B cell (primary cell): ENCODE measurements around the gene TMPRSS5. TPM values are rescaled to one million over a fixed set of nuclear protein-coding genes. Genes with fewer than 3 reads are reported as not detected.

Experiments
- ATAC-seq: fragments of 200-7000 bp; cut with Tn5 transposase; one replicate; pipeline ENCODE4 v1.10.0; 2021; ENCODE audit warnings: low read depth, mild to moderate bottlenecking, moderate number of reproducible peaks, moderate library complexity
- CTCF ChIA-PET: fragments of 350-600 bp; sonication (Branson Sonifier 250); formaldehyde crosslinking; loops from one replicate; lab custom pipeline; 2021; ENCODE audit warnings: antibody characterized with exemption, inconsistent platforms; lab: Charles Lee
- POLR2A ChIA-PET: fragments of 350-600 bp; sonication (Branson Sonifier 250); formaldehyde crosslinking; loops from one replicate; lab custom pipeline; 2021; ENCODE audit warnings: antibody characterized with exemption; lab: Charles Lee
- DNase-seq: peaks from one replicate; pipeline ENCODE4 v3.0.0; 2013
- H2AFZ ChIP-seq: 2 replicates; pipeline ENCODE4 v1.6.1; 2012; ENCODE audit warnings: mild to moderate bottlenecking, low read depth, low read length; ENCODE audit not compliant: insufficient read depth, poor library complexity, severe bottlenecking
- H3K27ac ChIP-seq, 2 donors: 1 replicate in 1 of 2; 2 replicates in 1 of 2; pipeline ENCODE4 v1.5.1; 2012 to 2013; ENCODE audit warnings: low read length in 2 of 2, mild to moderate bottlenecking in 2 of 2, moderate library complexity in 1 of 2
- H3K27me3 ChIP-seq, 4 experiments: fragments of 200-600 bp in 1 of 4; sonication (generic) in 1 of 4; replicated peaks in 1 of 4; 1 replicate in 2 of 4; 2 replicates in 2 of 4; pipeline versions ENCODE4 v1.6.1 to v1.7.0; 2013 to 2016; ENCODE audit warnings: low read length in 3 of 4, mild to moderate bottlenecking in 2 of 4, mixed read lengths in 1 of 4, moderate library complexity in 1 of 4; ENCODE audit not compliant: insufficient read depth in 4 of 4, control insufficient read depth in 3 of 4; ENCODE audit errors: control extremely low read depth in 1 of 4
- H3K36me3 ChIP-seq, 2 experiments: replicated peaks in 1 of 2; 1 replicate in 1 of 2; 2 replicates in 1 of 2; pipeline versions ENCODE4 v1.6.1 to v1.7.1; 2013; ENCODE audit warnings: low read length in 1 of 2; ENCODE audit not compliant: insufficient read depth in 2 of 2, control insufficient read depth in 1 of 2; ENCODE audit errors: control extremely low read depth in 1 of 2, extremely low read depth in 1 of 2
- H3K4me1 ChIP-seq, 2 donors: fragments of 200-600 bp in 1 of 2; sonication (generic) in 1 of 2; 1 replicate in 1 of 2; 2 replicates in 1 of 2; pipeline versions ENCODE4 v1.5.1 to v1.6.1; 2013 to 2017; ENCODE audit warnings: low read length in 2 of 2; ENCODE audit not compliant: control insufficient read depth in 2 of 2, insufficient read depth in 2 of 2
- H3K4me2 ChIP-seq: replicated peaks from 2 replicates; pipeline ENCODE3; 2012; ENCODE audit warnings: mild to moderate bottlenecking, low read depth, low read length; ENCODE audit not compliant: poor library complexity, severe bottlenecking
- H3K4me3 ChIP-seq, 5 experiments: fragments of 200-600 bp in 1 of 5; sonication (generic) in 1 of 5; 1 replicate in 3 of 5; 2 replicates in 2 of 5; pipeline versions ENCODE4 v1.5.1 to v1.7.0; 2011 to 2016; ENCODE audit warnings: low read length in 4 of 5, mild to moderate bottlenecking in 4 of 5, low read depth in 2 of 5, control low read depth in 1 of 5, moderate library complexity in 1 of 5; ENCODE audit not compliant: insufficient read depth in 1 of 5; ENCODE audit errors: control extremely low read depth in 1 of 5, extremely low read depth in 1 of 5
- H3K79me2 ChIP-seq: fragments of 200-600 bp; sonication (generic); one replicate; pipeline ENCODE4 v1.6.0; 2016; ENCODE audit warnings: low read length; ENCODE audit not compliant: control insufficient read depth, insufficient read depth
- H3K9ac ChIP-seq: fragments of 200-600 bp; sonication (generic); 2 replicates; pipeline ENCODE4 v1.6.1; 2017; ENCODE audit warnings: mild to moderate bottlenecking, low read length, moderate library complexity
- H3K9me3 ChIP-seq, 3 donors: one replicate each; pipeline versions ENCODE4 v1.6.1 to v1.7.1; 2013; ENCODE audit warnings: low read length in 2 of 3; ENCODE audit not compliant: control insufficient read depth in 2 of 3, insufficient read depth in 1 of 3; ENCODE audit errors: control extremely low read depth in 1 of 3
- H4K20me1 ChIP-seq: 2 replicates; pipeline ENCODE4 v1.6.0; 2012; ENCODE audit warnings: mild to moderate bottlenecking, low read length; ENCODE audit not compliant: insufficient read depth, control insufficient read depth, poor library complexity, severe bottlenecking
- H3K27ac Mint-ChIP-seq: one replicate; pipeline ENCODE4 v1.8.0; 2021; ENCODE audit warnings: mixed read lengths
- H3K27me3 Mint-ChIP-seq: one replicate; pipeline ENCODE4 v1.8.0; 2021; ENCODE audit warnings: mixed read lengths
- H3K4me1 Mint-ChIP-seq: one replicate; pipeline ENCODE4 v1.8.0; 2021; ENCODE audit warnings: mixed read lengths
- H3K4me3 Mint-ChIP-seq: one replicate; pipeline ENCODE4 v1.8.0; 2021; ENCODE audit warnings: mixed read lengths
- H3K9me3 Mint-ChIP-seq: one replicate; pipeline ENCODE4 v1.8.0; 2022; ENCODE audit warnings: mixed read lengths; ENCODE audit not compliant: insufficient read depth
- EZH2 ChIP-seq: IDR thresholded peaks from 2 replicates; pipeline ENCODE4 v1.6.1; 2012; ENCODE audit warnings: borderline replicate concordance, low read depth, mild to moderate bottlenecking, moderate library complexity, low read length; ENCODE audit not compliant: insufficient read depth, poor library complexity, severe bottlenecking
- WGBS: methylation state at CpG from one replicate; pipeline ENCODE4 v1.1.5; 2013; ENCODE audit warnings: missing lambda C conversion rate; ENCODE audit not compliant: insufficient coverage; 5-methylcytosine and 5-hydroxymethylcytosine counted together
- intact Hi-C: fragments of 100-400 bp; cut with micrococcal nuclease; formaldehyde crosslinking; loops from one replicate; pipeline ENCODE4 v1.10.0; 2022
- polyA plus RNA-seq: library from polyadenylated mRNA; depleted of rRNA; stranded (reverse); fragments of >200 nt; gene quantifications from 2 replicates; pipeline ENCODE4 v1.2.3, GENCODE V29; 2012
- total RNA-seq, 2 donors: library from RNA; stranded (reverse); fragments of 120-200 nt in 1 of 2; gene quantifications; 1 replicate in 1 of 2; 2 replicates in 1 of 2; pipeline versions ENCODE4 v1.2.3 to v1.2.4, GENCODE V29; 2013 to 2022
- TF ChIP-seq, protein P1 (sequence below): fragments of 200-600 bp; IDR thresholded peaks from one replicate; pipeline ENCODE4 v1.8.0; 2022; ENCODE audit warnings: antibody characterized with exemption, mild to moderate bottlenecking

Gene TMPRSS5
- total and polyA plus RNA-seq, 2 donors (not counting 1 experiment from before 2014, with no cell fraction given) = 0.74 to 0.86 TPM

- 80% methylated on average over 2 of the region's 3 CpGs for WGBS
Measured at GRCh38 chr11:113670831-113671215, 35.3 kb downstream of the TMPRSS5 start.

DNA sequence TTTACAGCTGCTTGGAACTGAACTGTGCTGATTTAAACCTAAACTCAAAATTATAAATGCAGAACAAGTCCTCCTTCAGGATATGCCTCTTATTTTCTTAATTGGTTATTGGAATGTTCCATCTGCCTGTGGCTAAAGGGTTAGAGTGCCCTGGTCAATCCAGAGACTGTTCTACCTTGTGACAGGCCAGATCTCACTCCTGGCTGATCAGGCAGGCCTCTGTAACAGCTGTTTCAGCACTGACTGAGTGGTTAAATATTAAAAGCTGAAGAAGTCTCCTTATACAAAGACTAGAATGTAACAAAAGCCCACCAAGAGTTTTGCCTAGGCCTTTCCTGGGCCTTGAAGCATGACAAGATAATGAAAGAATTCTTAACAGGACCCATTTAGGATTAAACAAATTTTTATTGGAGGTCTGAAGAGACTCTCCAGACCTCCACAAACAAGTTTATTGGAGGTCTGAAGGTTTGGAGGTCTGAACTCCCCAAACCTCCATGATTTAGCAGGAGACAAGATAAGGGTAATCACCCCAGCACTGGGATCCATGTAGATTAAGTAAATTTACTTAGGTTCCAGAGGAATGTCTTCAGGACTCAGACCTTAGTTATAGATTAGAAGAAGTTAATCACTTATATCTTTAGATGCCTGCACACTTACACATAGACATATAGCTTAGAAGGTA, 35.8 kb downstream of the TMPRSS5 start:
- TF ChIP-seq, protein P1, sequence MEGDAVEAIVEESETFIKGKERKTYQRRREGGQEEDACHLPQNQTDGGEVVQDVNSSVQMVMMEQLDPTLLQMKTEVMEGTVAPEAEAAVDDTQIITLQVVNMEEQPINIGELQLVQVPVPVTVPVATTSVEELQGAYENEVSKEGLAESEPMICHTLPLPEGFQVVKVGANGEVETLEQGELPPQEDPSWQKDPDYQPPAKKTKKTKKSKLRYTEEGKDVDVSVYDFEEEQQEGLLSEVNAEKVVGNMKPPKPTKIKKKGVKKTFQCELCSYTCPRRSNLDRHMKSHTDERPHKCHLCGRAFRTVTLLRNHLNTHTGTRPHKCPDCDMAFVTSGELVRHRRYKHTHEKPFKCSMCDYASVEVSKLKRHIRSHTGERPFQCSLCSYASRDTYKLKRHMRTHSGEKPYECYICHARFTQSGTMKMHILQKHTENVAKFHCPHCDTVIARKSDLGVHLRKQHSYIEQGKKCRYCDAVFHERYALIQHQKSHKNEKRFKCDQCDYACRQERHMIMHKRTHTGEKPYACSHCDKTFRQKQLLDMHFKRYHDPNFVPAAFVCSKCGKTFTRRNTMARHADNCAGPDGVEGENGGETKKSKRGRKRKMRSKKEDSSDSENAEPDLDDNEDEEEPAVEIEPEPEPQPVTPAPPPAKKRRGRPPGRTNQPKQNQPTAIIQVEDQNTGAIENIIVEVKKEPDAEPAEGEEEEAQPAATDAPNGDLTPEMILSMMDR = no peak
- TF ChIP-seq EZH2 = no peak
- Histone ChIP-seq H3K79me2 (no peaks in the 10 kb centered on the region), H3K36me3 (no peaks in the 10 kb centered on the region), H2AFZ (no peak overlapping the region), H3K9ac (no peak overlapping the region), H3K4me1 (no peaks in the 10 kb centered on the region), H3K27ac (no peak overlapping the region), H3K4me3 (no peak overlapping the region), H3K4me2 (no peak overlapping the region), H3K27me3 (no peaks in the 10 kb centered on the region), H4K20me1 (no peaks in the 10 kb centered on the region), H3K9me3 (no peaks in the 10 kb centered on the region)
- Mint-ChIP-seq H3K9me3 (no peaks in the 10 kb centered on the region), H3K4me3 (no peak overlapping the region), H3K27ac (no peak overlapping the region), H3K4me1 (no peaks in the 10 kb centered on the region), H3K27me3 (peaks cover 3% of the 10 kb centered on the region)
- ChIA-PET POLR2A (no interaction called here), CTCF (no interaction called here)
- ATAC-seq (no peak), DNase-seq (no peak)
- intact Hi-C loops = no loop called here

More at GRCh38 chr11:113670831-113671215, 35.3 kb downstream of the TMPRSS5 start:
- Histone ChIP-seq H3K4me1 (no peaks in the 10 kb centered on the region), H3K9ac (no peak overlapping the region), H3K79me2 (no peaks in the 10 kb centered on the region), H3K4me3 (no peak overlapping the region), H4K20me1 (no peaks in the 10 kb centered on the region), H3K4me2 (no peak overlapping the region), H3K9me3 (no peaks in the 10 kb centered on the region), H3K36me3 (no peaks in the 10 kb centered on the region), H2AFZ (no peak overlapping the region), H3K27me3 (no peaks in the 10 kb centered on the region), H3K27ac (no peak overlapping the region)
- ChIA-PET POLR2A (no interaction called here), CTCF (no interaction called here)
- intact Hi-C loops = no loop called here
- Mint-ChIP-seq H3K4me1 (no peaks in the 10 kb centered on the region), H3K4me3 (no peak overlapping the region), H3K27me3 (peaks cover 3% of the 10 kb centered on the region), H3K27ac (no peak overlapping the region), H3K9me3 (no peaks in the 10 kb centered on the region)
- TF ChIP-seq, protein P1 = no peak
- TF ChIP-seq EZH2 = no peak
- ATAC-seq = no peak
- DNase-seq = no peak
